Measurements from ENCODE around the gene IGFBP4.

DNA sequence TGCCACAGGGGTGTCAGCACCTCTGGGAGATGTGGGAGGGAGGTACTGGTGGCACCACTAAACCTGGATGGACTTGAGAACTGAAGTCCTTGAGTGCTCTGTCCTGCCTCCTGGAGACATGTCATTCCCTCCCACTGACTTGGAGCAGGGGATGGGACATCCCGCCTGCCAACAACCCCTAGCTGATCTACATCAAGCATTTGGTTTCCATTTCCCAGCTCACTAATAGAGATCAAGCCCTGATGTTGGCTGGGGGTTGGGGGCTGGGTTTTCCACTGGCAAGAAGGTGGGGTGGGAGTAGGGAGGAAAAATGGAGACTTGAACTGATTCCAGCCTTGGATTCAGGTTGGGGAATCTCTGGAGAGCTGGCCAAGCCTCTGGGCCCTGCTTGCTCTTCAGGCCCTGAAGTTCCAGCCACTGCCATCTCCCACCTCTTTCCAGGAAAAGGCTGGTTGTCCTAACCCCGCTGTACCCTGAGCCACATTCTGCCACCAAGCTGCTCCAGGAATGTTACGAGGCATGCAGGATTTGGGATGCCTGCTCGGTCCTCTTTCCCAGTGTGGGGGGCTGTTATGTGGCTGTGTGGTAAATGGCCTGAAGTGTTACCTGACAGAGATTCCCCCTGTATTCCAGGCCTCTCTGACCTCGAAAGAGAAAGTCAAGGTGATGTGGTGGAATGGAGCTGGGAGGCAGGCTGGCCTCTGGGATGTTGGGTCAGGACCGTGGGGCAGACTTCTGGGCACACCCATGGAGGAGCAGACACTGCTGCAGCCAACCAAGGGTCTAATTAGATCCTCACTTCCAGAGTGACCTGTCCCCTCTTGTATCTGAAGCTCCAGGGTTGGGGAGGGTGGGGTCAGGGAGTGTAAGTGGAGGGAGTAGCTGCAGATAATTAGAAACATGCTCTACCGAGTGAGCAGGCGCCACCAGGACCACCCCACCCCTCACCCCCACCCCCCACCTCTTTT lies 16.7 kb downstream of the IGFBP4 start:
- TF ChIP-seq, protein P1, sequence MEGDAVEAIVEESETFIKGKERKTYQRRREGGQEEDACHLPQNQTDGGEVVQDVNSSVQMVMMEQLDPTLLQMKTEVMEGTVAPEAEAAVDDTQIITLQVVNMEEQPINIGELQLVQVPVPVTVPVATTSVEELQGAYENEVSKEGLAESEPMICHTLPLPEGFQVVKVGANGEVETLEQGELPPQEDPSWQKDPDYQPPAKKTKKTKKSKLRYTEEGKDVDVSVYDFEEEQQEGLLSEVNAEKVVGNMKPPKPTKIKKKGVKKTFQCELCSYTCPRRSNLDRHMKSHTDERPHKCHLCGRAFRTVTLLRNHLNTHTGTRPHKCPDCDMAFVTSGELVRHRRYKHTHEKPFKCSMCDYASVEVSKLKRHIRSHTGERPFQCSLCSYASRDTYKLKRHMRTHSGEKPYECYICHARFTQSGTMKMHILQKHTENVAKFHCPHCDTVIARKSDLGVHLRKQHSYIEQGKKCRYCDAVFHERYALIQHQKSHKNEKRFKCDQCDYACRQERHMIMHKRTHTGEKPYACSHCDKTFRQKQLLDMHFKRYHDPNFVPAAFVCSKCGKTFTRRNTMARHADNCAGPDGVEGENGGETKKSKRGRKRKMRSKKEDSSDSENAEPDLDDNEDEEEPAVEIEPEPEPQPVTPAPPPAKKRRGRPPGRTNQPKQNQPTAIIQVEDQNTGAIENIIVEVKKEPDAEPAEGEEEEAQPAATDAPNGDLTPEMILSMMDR (IDR thresholded peaks at IDR 0.05) = no peak
- TF ChIP-seq POLR2A (IDR thresholded peaks at IDR 0.05) (no peak), POLR2AphosphoS5 (IDR thresholded peaks at IDR 0.05) (peak; percentile 21)
